Ascending aorta (tissue), 2 donors: ENCODE results near the gene ACP5. TPM values are rescaled to one million over a fixed set of nuclear protein-coding genes. Genes with fewer than 3 reads are reported as not detected.

Source experiments
- DNase-seq, 2 donors: peaks; one replicate each; pipeline ENCODE4 v3.0.0-alpha.2; 2019; ENCODE audit warnings: low spot score in 2 of 2
- H3K27ac ChIP-seq, 2 donors: fragments of 200-600 bp; sonication (generic); one replicate each; pipeline ENCODE4 v1.5.1; 2016 to 2017; ENCODE audit warnings: mild to moderate bottlenecking in 1 of 2
- H3K27me3 ChIP-seq: fragments of 200-600 bp; sonication (generic); one replicate; pipeline ENCODE4 v1.5.1; 2017
- H3K36me3 ChIP-seq, 2 donors: fragments of 200-600 bp; sonication (generic); one replicate each; pipeline ENCODE4 v1.5.1; 2016
- H3K4me1 ChIP-seq, 2 donors: fragments of 200-600 bp; sonication (generic); one replicate each; pipeline ENCODE4 v1.5.1; 2016 to 2017; ENCODE audit warnings: mild to moderate bottlenecking in 1 of 2
- H3K4me3 ChIP-seq, 2 donors: fragments of 200-600 bp; sonication (generic); one replicate each; pipeline ENCODE4 v1.5.1; 2016 to 2017; ENCODE audit warnings: mild to moderate bottlenecking in 1 of 2
- H3K9me3 ChIP-seq, 2 donors: fragments of 200-600 bp; sonication (generic); one replicate each; pipeline ENCODE4 v1.5.1; 2016
- intact Hi-C: fragments of 100-400 bp; cut with DNase I; formaldehyde crosslinking; loops from one replicate; pipeline ENCODE4 v1.15.1; 2023
- total RNA-seq: library from RNA; depleted of rRNA; stranded (reverse); fragments of >200 nt; gene quantifications from one replicate; pipeline ENCODE4 v1.1.0, GENCODE V29; 2016
- TF ChIP-seq, protein P1 (sequence below), 3 experiments: fragments of 200-600 bp in 2 of 3; fragments of 450-650 bp in 1 of 3; sonication (generic) in 2 of 3; IDR thresholded peaks; one replicate each; pipeline ENCODE4 v1.5.1; 2016 to 2019; ENCODE audit warnings: antibody characterized with exemption in 3 of 3, mild to moderate bottlenecking in 1 of 3, moderate library complexity in 1 of 3

The ACP5 gene
- total RNA-seq, 1 donor from 2014 or later: not detected

DNA sequence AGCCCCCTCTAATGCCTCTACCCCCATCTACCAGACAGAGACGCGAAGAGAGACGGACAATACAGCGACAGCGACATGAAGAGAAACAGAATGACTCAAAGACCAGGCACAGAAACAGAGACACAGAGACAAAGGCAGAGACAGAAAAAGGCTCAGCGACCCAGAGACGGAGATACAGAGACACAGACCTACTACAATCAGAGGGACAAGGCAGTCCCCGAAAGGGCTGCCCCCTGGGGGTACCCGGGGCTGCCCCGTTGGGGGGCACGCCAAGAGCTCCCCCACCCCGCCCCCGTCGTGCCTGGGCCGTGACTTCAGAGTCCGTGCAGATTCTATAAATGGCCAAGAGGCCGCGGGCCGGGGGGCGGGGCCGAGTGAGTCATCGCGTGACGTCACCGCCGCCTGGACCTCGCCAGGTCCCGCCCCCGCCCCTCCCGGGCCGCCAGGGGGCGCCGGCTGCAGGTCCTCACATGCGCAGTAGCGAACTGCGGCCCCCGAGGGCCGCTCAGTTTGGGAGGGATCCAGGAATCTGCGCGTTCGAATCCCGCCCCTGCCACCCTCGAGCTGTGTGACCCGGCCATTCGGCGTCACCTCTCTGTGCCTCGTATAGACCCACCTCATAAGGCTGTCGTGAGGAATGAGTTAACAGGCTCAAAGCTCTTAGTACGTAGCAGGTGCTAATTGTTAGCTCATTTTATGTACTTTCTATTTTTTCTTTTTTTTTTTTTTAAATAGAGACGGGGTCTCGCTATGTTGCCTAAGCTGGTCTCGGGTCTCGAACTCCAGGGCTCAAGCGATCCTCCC, 41.5 kb downstream of the ACP5 start:
- TF ChIP-seq, protein P1, sequence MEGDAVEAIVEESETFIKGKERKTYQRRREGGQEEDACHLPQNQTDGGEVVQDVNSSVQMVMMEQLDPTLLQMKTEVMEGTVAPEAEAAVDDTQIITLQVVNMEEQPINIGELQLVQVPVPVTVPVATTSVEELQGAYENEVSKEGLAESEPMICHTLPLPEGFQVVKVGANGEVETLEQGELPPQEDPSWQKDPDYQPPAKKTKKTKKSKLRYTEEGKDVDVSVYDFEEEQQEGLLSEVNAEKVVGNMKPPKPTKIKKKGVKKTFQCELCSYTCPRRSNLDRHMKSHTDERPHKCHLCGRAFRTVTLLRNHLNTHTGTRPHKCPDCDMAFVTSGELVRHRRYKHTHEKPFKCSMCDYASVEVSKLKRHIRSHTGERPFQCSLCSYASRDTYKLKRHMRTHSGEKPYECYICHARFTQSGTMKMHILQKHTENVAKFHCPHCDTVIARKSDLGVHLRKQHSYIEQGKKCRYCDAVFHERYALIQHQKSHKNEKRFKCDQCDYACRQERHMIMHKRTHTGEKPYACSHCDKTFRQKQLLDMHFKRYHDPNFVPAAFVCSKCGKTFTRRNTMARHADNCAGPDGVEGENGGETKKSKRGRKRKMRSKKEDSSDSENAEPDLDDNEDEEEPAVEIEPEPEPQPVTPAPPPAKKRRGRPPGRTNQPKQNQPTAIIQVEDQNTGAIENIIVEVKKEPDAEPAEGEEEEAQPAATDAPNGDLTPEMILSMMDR (IDR thresholded peaks at IDR 0.05): peak; percentile 91 to 98 (median 93)
- peaks cover 7 to 20% of the 10 kb centered on the region in 2 donors for H3K4me1 ChIP-seq
- H3K27me3 ChIP-seq: no peaks in the 10 kb centered on the region
- intact Hi-C loops: loop anchor here (5.0 to 10.0 kb wide), 3 partner anchors 664 to 1249 kb away; partner anchors contain the start of genes CARM1, MAN2B1 and WDR83
- H3K4me3 ChIP-seq: peak overlapping the region; percentile 37 to 55
- DNase-seq: peak; percentile 78 to 96
- H3K27ac ChIP-seq: peak overlapping the region; percentile 95 to 97
- H3K9me3 ChIP-seq: no peaks in the 10 kb centered on the region
- H3K36me3 ChIP-seq: peaks cover 0 to 2% of the 10 kb centered on the region in 2 donors

DNA sequence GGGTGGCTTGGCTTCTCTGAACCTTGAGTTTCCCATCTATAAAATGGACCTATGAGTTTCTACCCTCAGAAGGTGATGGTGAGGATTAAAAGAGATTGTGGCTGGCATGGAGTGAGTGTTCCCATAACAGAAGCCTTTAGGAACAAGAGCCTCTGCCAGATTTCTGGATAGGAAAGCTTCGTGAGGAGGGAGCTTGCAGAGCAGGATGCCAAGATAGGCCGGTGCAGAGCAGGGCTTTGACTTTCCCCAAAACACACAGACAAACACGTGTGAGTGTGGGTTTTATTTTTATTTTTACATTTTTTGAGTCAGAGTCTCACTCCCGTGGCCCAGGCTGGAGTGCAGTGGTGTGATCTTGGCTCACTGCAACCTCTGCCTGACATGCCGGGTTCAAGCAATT, 42.5 kb downstream of the ACP5 start:
- TF ChIP-seq, protein P1 (IDR thresholded peaks at IDR 0.05): no peak
- no peaks in the 10 kb centered on the region for H3K36me3 ChIP-seq
- H3K27ac ChIP-seq: peak overlapping the region; percentile 95 to 97
- peak in 1 of 2 donors; percentile 78 for DNase-seq
- no peaks in the 10 kb centered on the region for H3K27me3 ChIP-seq
- H3K4me1 ChIP-seq: peaks cover 7 to 17% of the 10 kb centered on the region in 2 donors
- H3K4me3 ChIP-seq: peak overlapping the region in 1 of 2 donors; percentile 55
- intact Hi-C loops: loop anchor here (5.0 to 10.0 kb wide), 3 partner anchors 663 to 1250 kb away; partner anchors contain the start of genes CARM1, MAN2B1 and WDR83
- no peaks in the 10 kb centered on the region for H3K9me3 ChIP-seq

DNA sequence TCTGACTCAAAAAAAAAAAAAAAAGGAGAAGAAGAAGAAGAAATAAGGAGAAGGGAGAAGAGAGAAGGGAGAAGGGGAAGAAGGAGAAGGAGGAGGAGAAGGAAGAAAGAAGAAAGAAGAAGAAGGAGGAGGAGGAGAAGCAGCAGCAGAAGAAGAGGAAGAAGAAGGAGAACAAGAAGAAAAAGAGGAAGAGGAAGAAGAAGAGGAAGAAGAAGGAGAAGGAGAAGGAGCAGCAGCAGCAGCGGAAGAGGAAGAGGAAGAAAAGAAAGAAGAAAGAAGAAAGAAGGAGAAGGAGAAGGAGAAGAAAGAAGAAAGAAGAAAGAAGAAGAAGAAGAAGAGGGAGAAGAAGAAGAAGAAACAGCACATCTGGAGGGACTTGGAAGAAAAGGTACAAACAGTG, 42.9 kb downstream of the ACP5 start:
- Histone ChIP-seq H3K4me1 (peaks cover 7 to 17% of the 10 kb centered on the region in 2 donors), H3K36me3 (no peaks in the 10 kb centered on the region), H3K9me3 (no peaks in the 10 kb centered on the region), H3K27me3 (no peaks in the 10 kb centered on the region), H3K4me3 (no peak overlapping the region), H3K27ac (peak overlapping the region; percentile 95 to 97)
- TF ChIP-seq, protein P1 (IDR thresholded peaks at IDR 0.05): no peak
- DNase-seq: no peak
- intact Hi-C loops: loop anchor here (10.0 kb wide), 1 partner anchor 1250 kb away; no protein-coding TSS in a partner anchor

DNA sequence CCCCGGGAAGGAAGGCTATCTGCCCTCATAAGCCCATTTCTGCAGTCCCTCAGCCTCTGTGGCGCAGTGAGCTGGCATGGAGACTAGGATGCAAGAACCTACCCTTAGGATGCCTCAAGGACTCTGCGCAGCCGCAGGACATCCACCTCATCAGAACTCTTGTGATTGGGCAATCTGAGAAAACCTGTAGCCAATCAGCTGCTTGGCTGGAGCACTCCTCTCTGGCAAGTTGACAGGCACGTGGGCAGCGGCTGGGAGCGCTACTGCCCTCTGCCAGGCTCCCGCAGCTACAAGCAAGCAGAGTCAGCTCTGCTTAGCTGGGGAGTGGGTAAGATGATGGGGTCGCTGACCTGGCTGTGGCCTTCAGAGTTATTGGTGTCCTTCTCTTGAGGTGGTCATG, 47.0 kb downstream of the ACP5 start:
- Histone ChIP-seq H3K4me3 (no peak overlapping the region), H3K9me3 (no peaks in the 10 kb centered on the region), H3K27me3 (no peaks in the 10 kb centered on the region), H3K36me3 (no peaks in the 10 kb centered on the region), H3K4me1 (peaks cover 8 to 22% of the 10 kb centered on the region in 2 donors), H3K27ac (peak overlapping the region; percentile 92 to 94)
- intact Hi-C loops: loop anchor here (10.0 kb wide), 1 partner anchor 1254 kb away; no protein-coding TSS in a partner anchor
- TF ChIP-seq, protein P1 (IDR thresholded peaks at IDR 0.05): peak in 1 of 3 experiments; percentile 37
- DNase-seq: peak in 1 of 2 donors; percentile 83

DNA sequence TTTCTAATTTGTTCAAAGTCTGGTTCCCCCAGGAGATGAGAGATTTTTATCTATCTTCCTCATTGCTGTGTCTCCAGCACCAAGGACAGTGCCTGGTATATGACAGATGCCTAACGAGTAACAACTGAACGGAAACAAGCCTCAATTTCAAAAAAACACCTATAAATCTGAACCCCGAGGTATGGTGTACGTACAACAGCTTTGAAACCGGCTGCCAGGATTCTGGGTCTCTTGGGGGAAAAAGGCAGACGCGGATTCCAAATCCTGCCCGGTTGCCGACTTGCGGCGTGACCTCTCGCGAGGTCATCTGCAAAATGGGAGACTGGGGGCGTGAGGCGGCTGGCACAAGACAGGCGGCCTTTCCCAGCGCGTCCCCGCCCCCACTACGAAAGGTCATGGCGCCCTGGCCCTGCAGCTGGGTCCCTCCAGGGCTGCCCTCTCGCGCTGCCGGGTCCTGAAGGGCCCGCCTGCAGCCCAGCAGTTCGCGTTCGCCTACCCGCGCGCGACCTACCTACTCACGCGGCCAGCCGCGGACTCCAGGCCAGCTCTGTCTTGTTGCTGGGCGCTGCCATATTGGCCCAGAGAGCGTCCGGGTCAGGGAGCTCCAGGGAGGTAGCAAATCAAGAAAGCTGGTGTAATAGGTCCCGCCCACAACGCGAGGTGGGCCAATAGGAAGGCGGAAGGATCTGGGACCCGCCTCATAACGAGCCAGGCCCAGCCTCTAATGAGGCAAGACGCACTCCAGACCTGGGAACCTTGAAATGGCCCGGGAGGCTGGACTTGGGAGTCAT, 48.7 kb downstream of the ACP5 start, which contains the start of gene ECSIT:
Gene ECSIT (minus strand): TSS at position 584 of the 791 bp plus-strand sequence. CDS start 9,964 bp downstream, outside the sequence.
- intact Hi-C loops: loop anchor here (1.0 kb wide), 2 partner anchors 23 to 31 kb away; partner anchors contain the start of genes ELOF1 and ZNF653
- peak; percentile 94 to 100 for DNase-seq
- H3K9me3 ChIP-seq: no peaks in the 10 kb centered on the region
- no peaks in the 10 kb centered on the region for H3K27me3 ChIP-seq
- no peaks in the 10 kb centered on the region for H3K36me3 ChIP-seq
- H3K27ac ChIP-seq: peak within 1 kb of the TSS; percentile 92 to 94
- peaks cover 6 to 12% of the 10 kb centered on the region in 2 donors for H3K4me1 ChIP-seq
- peak within 1 kb of the TSS; percentile 57 to 73 for H3K4me3 ChIP-seq
- TF ChIP-seq, protein P1 (IDR thresholded peaks at IDR 0.05): peak in 1 of 3 experiments; percentile 16
